RKO (cell line): ENCODE data around the gene NANOS3.

ENCODE experiments used
- DNase-seq: peaks from one replicate; pipeline ENCODE4 v3.0.0-alpha.2; 2016; ENCODE audit warnings: low spot score

Gene NANOS3

GRCh38 chr19:13876834-13877233 lies at the start of gene NANOS3:
TSS of gene NANOS3 (plus strand) at chr19:13877134. CDS start at chr19:13877249, 115 bp downstream.
- no peak for DNase-seq

GRCh38 chr19:13827656-13828055 lies 49.3 kb upstream of the NANOS3 start:
- DNase-seq: no peak

GRCh38 chr19:13830114-13830740 lies 46.7 kb upstream of the NANOS3 start:
- DNase-seq: no peak

GRCh38 chr19:13830741-13831536 lies 46.0 kb upstream of the NANOS3 start:
- DNase-seq: no peak

- DNase-seq: no peak
Observed at GRCh38 chr19:13831537-13832467, 45.1 kb upstream of the NANOS3 start.

GRCh38 chr19:13833330-13834243 lies 43.3 kb upstream of the NANOS3 start:
- DNase-seq: peak; percentile 90

GRCh38 chr19:13834244-13835069 lies 42.5 kb upstream of the NANOS3 start:
- DNase-seq: peak; percentile 82

- DNase-seq: no peak
Observed at GRCh38 chr19:13835791-13836723, 40.9 kb upstream of the NANOS3 start.

- no peak for DNase-seq
Observed at GRCh38 chr19:13838435-13839129, 38.4 kb upstream of the NANOS3 start.

GRCh38 chr19:13839130-13839937 lies 37.6 kb upstream of the NANOS3 start:
- DNase-seq: peak; percentile 92

- peak; percentile 86 for DNase-seq
Observed at GRCh38 chr19:13839938-13840304, 37.0 kb upstream of the NANOS3 start.

- DNase-seq: peak; percentile 77
Observed at GRCh38 chr19:13840305-13841085, 36.4 kb upstream of the NANOS3 start.

GRCh38 chr19:13841086-13841961 lies 35.6 kb upstream of the NANOS3 start:
- DNase-seq: peak; percentile 55

GRCh38 chr19:13841962-13842290 lies 35.0 kb upstream of the NANOS3 start:
- DNase-seq: no peak

GRCh38 chr19:13842291-13843103 lies 34.4 kb upstream of the NANOS3 start:
- DNase-seq: peak; percentile 70
